HepG2 (cell line): Measurements from ENCODE around the gene RHBDD2. TPM values are rescaled to one million over a fixed set of nuclear protein-coding genes. Genes with fewer than 3 reads are reported as not detected.
A peak's percentile ranks its signal among the peaks of the same experiment; 100 is the strongest.

Source experiments
- ATAC-seq: fragments of 200-7000 bp; cut with Tn5 transposase; 3 replicates; pipeline ENCODE4 v1.9.1; 2020; ENCODE audit warnings: mild to moderate bottlenecking, moderate library complexity
- BruUV-seq: library from RNA; stranded (reverse); fragments of 400-500 nt; replicated peaks from 2 replicates; lab custom pipeline; 2021; lab: Mats Ljungman, UMichigan
- CTCF ChIA-PET: fragments of 300-600 bp; formaldehyde crosslinking; extraction: SDS; loops from one replicate; lab custom pipeline; 2021; ENCODE audit warnings: low total read pairs, inconsistent platforms, low intra/inter-chr PET ratio; lab: Yijun Ruan, JAX
- POLR2A ChIA-PET: fragments of 350-600 bp; sonication (Branson Sonifier 250); formaldehyde crosslinking; loops from one replicate; lab custom pipeline; 2020; ENCODE audit warnings: antibody characterized with exemption, inconsistent platforms; lab: Yijun Ruan, JAX
- DNase-seq: peaks from one replicate; pipeline ENCODE4 v3.0.0-alpha.2; 2015; ENCODE audit warnings: low spot score
- FAIRE-seq: peaks from 3 replicates; lab custom pipeline; 2011; peaks lifted over from hg19 to GRCh38; lab: Jason Lieb, UNC
- H2AFZ ChIP-seq: one replicate; pipeline ENCODE4 v1.6.1; 2011; ENCODE audit warnings: low read length, inconsistent platforms
- H3K27ac ChIP-seq: fragments of 300-600 bp; 3 replicates; pipeline ENCODE4 v1.8.0; 2011; ENCODE audit warnings: mixed run types, mild to moderate bottlenecking, mixed read lengths, low read length, inconsistent platforms; ENCODE audit not compliant: insufficient read depth; ENCODE audit errors: extremely low read length
- H3K27me3 ChIP-seq, 2 experiments: fragments of 200-600 bp in 1 of 2; 2 replicates in 1 of 2; 3 replicates in 1 of 2; pipeline versions ENCODE4 v1.6.0 to v1.8.0; 2011; ENCODE audit warnings: low read length in 2 of 2, mild to moderate bottlenecking in 2 of 2, moderate library complexity in 2 of 2, inconsistent platforms in 1 of 2; ENCODE audit not compliant: insufficient read depth in 2 of 2, control insufficient read depth in 1 of 2
- H3K36me3 ChIP-seq, 2 experiments: fragments of 200-600 bp in 1 of 2; replicated peaks in 1 of 2; 2 replicates in 1 of 2; 3 replicates in 1 of 2; pipeline versions ENCODE4 v1.5.1 to v1.8.0; 2011; ENCODE audit warnings: low read length in 2 of 2, inconsistent platforms in 1 of 2; ENCODE audit not compliant: insufficient read depth in 2 of 2, control insufficient read depth in 1 of 2
- H3K4me1 ChIP-seq: 2 replicates; pipeline ENCODE4 v1.5.1; 2012; ENCODE audit warnings: low read length, inconsistent platforms; ENCODE audit not compliant: insufficient read depth
- H3K4me2 ChIP-seq: 2 replicates; pipeline ENCODE4 v1.6.0; 2011; ENCODE audit warnings: low read depth, low read length, inconsistent platforms
- H3K4me3 ChIP-seq, 3 experiments: fragments of 200-600 bp in 1 of 3; sonication (generic), shearing (Covaris generic) in 1 of 3; replicated peaks in 1 of 3; 2 replicates each; pipeline ENCODE4 v1.5.1; 2011 to 2016; ENCODE audit warnings: low read length in 3 of 3, inconsistent platforms in 2 of 3, low read depth in 2 of 3, mild to moderate bottlenecking in 2 of 3, control low read depth in 1 of 3, mixed read lengths in 1 of 3; ENCODE audit not compliant: insufficient read depth in 1 of 3
- H3K79me2 ChIP-seq: one replicate; pipeline ENCODE4 v1.6.1; 2011; ENCODE audit warnings: low read length, inconsistent platforms; ENCODE audit not compliant: insufficient read depth
- H3K9ac ChIP-seq: 2 replicates; pipeline ENCODE4 v1.6.0; 2011; ENCODE audit warnings: mild to moderate bottlenecking, low read depth, low read length, inconsistent platforms; ENCODE audit not compliant: insufficient read depth
- H3K9me3 ChIP-seq: 2 replicates; pipeline ENCODE4 v1.5.1; 2012; ENCODE audit warnings: mild to moderate bottlenecking, low read length
- H4K20me1 ChIP-seq: 2 replicates; pipeline ENCODE4 v1.6.0; 2011; ENCODE audit warnings: inconsistent platforms, mild to moderate bottlenecking, low read length, moderate library complexity; ENCODE audit not compliant: insufficient read depth
- HDAC1 ChIP-seq: sonication (generic); formaldehyde crosslinking; IDR thresholded peaks from 2 replicates; pipeline ENCODE4 v1.5.1; 2020; ENCODE audit warnings: mild to moderate bottlenecking, missing genetic modification reagents
- NCOR1 ChIP-seq: fragments of 200-600 bp; sonication (generic); IDR thresholded peaks from 2 replicates; pipeline ENCODE4 v1.7.0; 2017; ENCODE audit warnings: antibody characterized with exemption, low read length, borderline replicate concordance
- NR2F6 ChIP-seq, 2 experiments: IDR thresholded peaks; 2 replicates each; pipeline ENCODE4 v1.6.1; 2016; ENCODE audit warnings: antibody characterized with exemption in 1 of 2, mild to moderate bottlenecking in 1 of 2
- RARA ChIP-seq: IDR thresholded peaks from 2 replicates; pipeline ENCODE4 v1.6.1; 2016; ENCODE audit warnings: missing genetic modification reagents, missing compliant biosample characterization
- SMAD3 ChIP-seq: sonication (generic); formaldehyde crosslinking; IDR thresholded peaks from 2 replicates; pipeline ENCODE4 v1.4.0; 2020; ENCODE audit warnings: missing genetic modification reagents
- SOX6 ChIP-seq, 2 experiments: fragments of 450-650 bp in 1 of 2; sonication (generic) in 1 of 2; formaldehyde crosslinking in 1 of 2; IDR thresholded peaks; 2 replicates each; pipeline versions ENCODE4 v1.4.0 to v1.6.1; 2017 to 2020; ENCODE audit warnings: antibody characterized with exemption in 1 of 2, mild to moderate bottlenecking in 1 of 2, missing genetic modification reagents in 1 of 2
- WGBS: methylation state at CpG from one replicate; pipeline ENCODE4 v1.1.6; 2017; ENCODE audit warnings: low lambda C conversion rate; 5-methylcytosine and 5-hydroxymethylcytosine counted together
- in situ Hi-C: cut with HindIII; loops from 2 replicates; pipeline ENCODE4 v1.10.0; 2017; ENCODE audit warnings: low pct_unique_long_range_greater_than_20kb; ENCODE audit not compliant: extremely low pct_ligation_motif_present
- intact Hi-C: fragments of 100-400 bp; cut with micrococcal nuclease; formaldehyde crosslinking; loops from one replicate; pipeline ENCODE4 v1.10.0; 2022; ENCODE audit not compliant: unreplicated experiment
- polyA plus RNA-seq, 8 experiments: library from polyadenylated mRNA; depleted of rRNA in 3 of 8; stranded (reverse) in 7 of 8; unstranded in 1 of 8; fragments of >200 nt; fragmentation: Illumina TruSeq in 4 of 8; extraction: Trizol in 4 of 8; gene quantifications; 2 replicates each; pipeline versions ENCODE4 v1.2.1 to v1.2.3, GENCODE V29; 2011 to 2016; ENCODE audit warnings: low read depth in 4 of 8, missing spikeins in 1 of 8, mixed read lengths in 1 of 8; ENCODE audit not compliant: insufficient read depth in 1 of 8
- total RNA-seq, 5 experiments: library from RNA; depleted of rRNA; stranded (reverse); fragments of >200 nt; fragmentation: Illumina TruSeq; extraction: Trizol; gene quantifications; 2 replicates each; pipeline ENCODE4 v1.2.3, GENCODE V29; 2016; ENCODE audit warnings: low read depth in 1 of 5
- TF ChIP-seq, protein P1 (sequence below): IDR thresholded peaks from 2 replicates; pipeline ENCODE4 v1.6.1; 2018; ENCODE audit warnings: missing genetic modification reagents, mild to moderate bottlenecking, missing compliant biosample characterization
- TF ChIP-seq, protein P2 (sequence below): sonication (generic); formaldehyde crosslinking; IDR thresholded peaks from 2 replicates; pipeline ENCODE4 v1.5.0; 2020; ENCODE audit warnings: mild to moderate bottlenecking, missing genetic modification reagents, moderate library complexity

The RHBDD2 gene
- total and polyA plus RNA-seq, 2 of the 13 experiments (the other 11 are each of a cell fraction or from before 2014, with no cell fraction given), result 23.1 to 26.4 TPM

GRCh38 chr7:75872073-75872782 lies 6.6 kb upstream of the RHBDD2 start:
- DNase-seq (no peak), ATAC-seq (peak; percentile 63), FAIRE-seq (no peak)
- Histone ChIP-seq H3K27me3 (no peaks in the 10 kb centered on the region), H3K79me2 (no peaks in the 10 kb centered on the region), H3K9ac (no peak overlapping the region), H3K4me2 (peak overlapping the region; percentile 57), H3K9me3 (no peaks in the 10 kb centered on the region), H3K4me3 (peak overlapping the region in 1 of 3 experiments; percentile 28; a peak in 1 of 6 replicates), H3K36me3 (no peaks in the 10 kb centered on the region), H2AFZ (no peak overlapping the region), H3K27ac (no peak overlapping the region), H4K20me1 (no peaks in the 10 kb centered on the region), H3K4me1 (peaks cover 18% of the 10 kb centered on the region)
- in situ Hi-C loops (no loop called here), intact Hi-C loops (no loop called here)
- POLR2A ChIA-PET, result interaction anchor here (1.7 to 1.8 kb wide), 2 partner anchors 44 to 121 kb away, joined by 5 to 6 read pairs; no protein-coding TSS in a partner anchor
- no TSS peak for BruUV-seq
- 35% methylated on average over 13 of the region's 13 CpGs for WGBS
- TF ChIP-seq, protein P1, sequence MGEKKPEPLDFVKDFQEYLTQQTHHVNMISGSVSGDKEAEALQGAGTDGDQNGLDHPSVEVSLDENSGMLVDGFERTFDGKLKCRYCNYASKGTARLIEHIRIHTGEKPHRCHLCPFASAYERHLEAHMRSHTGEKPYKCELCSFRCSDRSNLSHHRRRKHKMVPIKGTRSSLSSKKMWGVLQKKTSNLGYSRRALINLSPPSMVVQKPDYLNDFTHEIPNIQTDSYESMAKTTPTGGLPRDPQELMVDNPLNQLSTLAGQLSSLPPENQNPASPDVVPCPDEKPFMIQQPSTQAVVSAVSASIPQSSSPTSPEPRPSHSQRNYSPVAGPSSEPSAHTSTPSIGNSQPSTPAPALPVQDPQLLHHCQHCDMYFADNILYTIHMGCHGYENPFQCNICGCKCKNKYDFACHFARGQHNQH (CRISPR knock-in tag), result no peak
- TF ChIP-seq RARA (CRISPR knock-in tag), result peak; percentile 22; the same call in 1 of the 2 replicates
- 0 out of 2 replicates have a peak, but pooled peaks have one; percentile 21 for TF ChIP-seq HDAC1 (CRISPR knock-in tag)
- TF ChIP-seq, protein P2, sequence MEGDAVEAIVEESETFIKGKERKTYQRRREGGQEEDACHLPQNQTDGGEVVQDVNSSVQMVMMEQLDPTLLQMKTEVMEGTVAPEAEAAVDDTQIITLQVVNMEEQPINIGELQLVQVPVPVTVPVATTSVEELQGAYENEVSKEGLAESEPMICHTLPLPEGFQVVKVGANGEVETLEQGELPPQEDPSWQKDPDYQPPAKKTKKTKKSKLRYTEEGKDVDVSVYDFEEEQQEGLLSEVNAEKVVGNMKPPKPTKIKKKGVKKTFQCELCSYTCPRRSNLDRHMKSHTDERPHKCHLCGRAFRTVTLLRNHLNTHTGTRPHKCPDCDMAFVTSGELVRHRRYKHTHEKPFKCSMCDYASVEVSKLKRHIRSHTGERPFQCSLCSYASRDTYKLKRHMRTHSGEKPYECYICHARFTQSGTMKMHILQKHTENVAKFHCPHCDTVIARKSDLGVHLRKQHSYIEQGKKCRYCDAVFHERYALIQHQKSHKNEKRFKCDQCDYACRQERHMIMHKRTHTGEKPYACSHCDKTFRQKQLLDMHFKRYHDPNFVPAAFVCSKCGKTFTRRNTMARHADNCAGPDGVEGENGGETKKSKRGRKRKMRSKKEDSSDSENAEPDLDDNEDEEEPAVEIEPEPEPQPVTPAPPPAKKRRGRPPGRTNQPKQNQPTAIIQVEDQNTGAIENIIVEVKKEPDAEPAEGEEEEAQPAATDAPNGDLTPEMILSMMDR (CRISPR knock-in tag), result no peak
- no peak for TF ChIP-seq SMAD3 (CRISPR knock-in tag)
- no peak for TF ChIP-seq NCOR1
- TF ChIP-seq SOX6 (IDR thresholded peaks at IDR 0.05), result no peak
- TF ChIP-seq SOX6 (CRISPR knock-in tag; IDR thresholded peaks at IDR 0.05), result 0 out of 2 replicates have a peak, but pooled peaks have one; percentile 13
- peak; percentile 24; the same call in 1 of the 2 replicates for TF ChIP-seq NR2F6 (IDR thresholded peaks at IDR 0.05)
- 0 out of 2 replicates have a peak, but pooled peaks have one; percentile 22 for TF ChIP-seq NR2F6 (CRISPR knock-in tag; IDR thresholded peaks at IDR 0.05)
- CTCF ChIA-PET, result no interaction called here
